Left renal pelvis (tissue), 4 donors: ENCODE data around the gene SELP. TPM values are rescaled to one million over a fixed set of nuclear protein-coding genes. Genes with fewer than 3 reads are reported as not detected.

Experiments used
- polyA plus RNA-seq, 4 donors: library from polyadenylated mRNA; unstranded; fragments of 120-200 nt; gene quantifications; one replicate each; pipeline ENCODE4 v1.2.1, GENCODE V29; 2013; ENCODE audit not compliant: insufficient read length in 4 of 4

The SELP gene
- polyA plus RNA-seq, 4 donors, result 1.6 to 8.0 (median 5.5) TPM

Other genes with a start within 250 kb of the SELP start
- 10 to 100 TPM in 2 of 4 donors, 1 to 10 TPM in 2; 3.4 to 11.6 (median 10.3) TPM for gene CCDC181, start 202.7 kb downstream of the SELP start, polyA plus RNA-seq
- 10 to 100 TPM in 3 of 4 donors, 1 to 10 TPM in 1; 6.7 to 21.8 (median 18.5) TPM for gene SLC19A2, start 144.2 kb downstream of the SELP start, polyA plus RNA-seq
- gene F5, start 43.6 kb downstream of the SELP start, polyA plus RNA-seq, result 1 to 10 TPM; 1.6 to 2.7 (median 2.0) TPM
- gene SELL, start 81.5 kb upstream of the SELP start, polyA plus RNA-seq, result 1 to 10 TPM; 2.6 to 4.7 (median 3.2) TPM
- gene SELE, start 104.0 kb upstream of the SELP start, polyA plus RNA-seq, result 1 to 10 TPM in 1 of 4 donors, under 1 TPM in 3; 0.49 to 2.5 (median 0.52) TPM
- 10 to 100 TPM; 11.6 to 21.0 (median 15.3) TPM for gene METTL18, start 164.8 kb upstream of the SELP start, polyA plus RNA-seq